ENCODE results near the gene CCDC92B.

CCDC92B gene

DNA sequence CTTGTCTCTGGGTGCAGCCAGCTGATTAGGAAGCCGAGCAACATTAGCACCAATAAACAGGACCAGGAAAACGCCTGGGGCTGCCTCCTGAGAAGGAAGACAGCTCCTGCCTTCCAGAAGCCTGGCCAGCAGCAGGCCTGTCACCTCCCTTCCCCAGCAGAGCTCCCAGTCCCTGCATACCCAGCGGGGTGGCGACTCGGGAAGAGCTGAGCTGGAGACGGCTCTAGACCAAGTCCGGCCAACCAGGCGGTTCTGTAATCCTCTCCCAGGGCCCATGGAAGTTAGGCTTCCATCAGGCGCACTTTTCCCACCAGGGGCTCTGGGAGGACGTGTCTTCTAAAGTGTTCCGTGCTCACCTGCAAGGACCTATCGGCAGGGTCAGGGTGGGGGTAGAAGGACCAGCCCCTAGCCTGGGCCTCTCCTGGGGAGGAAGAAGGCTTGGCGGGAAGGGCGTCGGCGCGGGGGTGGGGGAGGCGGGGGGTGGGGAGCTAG lies 25.9 kb downstream of the CCDC92B start:
- DNase-seq: no peak

DNA sequence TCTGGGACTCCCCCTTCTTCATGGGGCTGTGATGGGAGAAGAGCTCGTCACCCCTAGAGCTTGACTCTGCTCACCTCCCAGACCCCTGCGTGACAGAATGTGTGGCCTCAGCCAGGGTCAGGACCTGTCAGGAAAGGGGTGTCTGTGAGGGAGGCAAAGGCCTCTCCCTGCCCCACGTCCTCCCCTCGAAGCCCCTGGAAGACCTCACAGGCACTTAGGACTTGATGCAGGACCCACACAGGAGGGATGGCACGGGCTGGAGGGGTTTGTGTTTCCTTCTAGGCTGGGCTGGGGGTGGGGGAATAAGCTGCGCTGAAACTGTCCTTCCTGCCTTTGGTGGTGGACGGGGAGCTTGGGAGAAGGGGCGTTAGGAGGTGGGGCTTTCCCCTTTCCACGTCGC lies 26.8 kb downstream of the CCDC92B start:
- DNase-seq: no peak

DNA sequence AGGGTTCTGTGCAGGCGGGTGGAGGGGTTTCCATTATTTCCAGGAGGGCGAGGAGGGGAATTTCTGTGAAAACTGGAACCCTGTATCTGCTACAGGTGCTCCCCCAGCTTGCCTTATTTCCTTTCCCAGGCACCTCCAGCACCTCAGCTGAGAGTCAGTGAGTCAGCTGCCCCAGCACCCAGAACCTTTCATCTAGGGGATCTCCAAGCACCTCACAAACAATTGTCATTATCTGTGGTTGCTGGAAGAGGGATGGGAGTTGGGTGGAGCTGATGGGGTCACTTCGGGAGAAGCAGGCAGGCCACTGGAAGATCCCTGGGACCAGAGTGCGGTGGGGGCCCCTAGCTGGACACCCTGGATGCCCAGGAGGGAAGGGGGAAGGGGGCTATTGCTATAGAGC lies 27.8 kb downstream of the CCDC92B start:
- no peak for DNase-seq

DNA sequence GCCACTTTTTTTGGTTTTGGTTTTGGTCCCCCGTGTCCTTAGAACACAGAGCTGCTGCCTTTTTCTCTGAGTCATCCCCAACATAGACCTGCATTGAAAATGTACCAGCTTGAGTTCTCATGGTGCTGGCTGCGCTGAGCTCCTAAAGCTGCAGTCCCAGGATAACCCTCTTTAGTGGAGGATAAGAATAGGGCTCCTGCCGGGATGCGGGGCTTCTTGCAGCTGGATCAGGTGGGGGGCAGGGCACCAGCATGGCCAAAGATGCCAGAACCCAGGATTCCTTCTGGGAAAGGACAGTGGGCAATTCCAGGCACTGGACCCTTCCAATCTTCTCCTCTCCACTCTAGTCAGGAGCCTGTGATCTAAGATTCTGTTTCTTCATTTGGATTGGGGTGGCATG lies 29.6 kb downstream of the CCDC92B start:
- DNase-seq: no peak

DNA sequence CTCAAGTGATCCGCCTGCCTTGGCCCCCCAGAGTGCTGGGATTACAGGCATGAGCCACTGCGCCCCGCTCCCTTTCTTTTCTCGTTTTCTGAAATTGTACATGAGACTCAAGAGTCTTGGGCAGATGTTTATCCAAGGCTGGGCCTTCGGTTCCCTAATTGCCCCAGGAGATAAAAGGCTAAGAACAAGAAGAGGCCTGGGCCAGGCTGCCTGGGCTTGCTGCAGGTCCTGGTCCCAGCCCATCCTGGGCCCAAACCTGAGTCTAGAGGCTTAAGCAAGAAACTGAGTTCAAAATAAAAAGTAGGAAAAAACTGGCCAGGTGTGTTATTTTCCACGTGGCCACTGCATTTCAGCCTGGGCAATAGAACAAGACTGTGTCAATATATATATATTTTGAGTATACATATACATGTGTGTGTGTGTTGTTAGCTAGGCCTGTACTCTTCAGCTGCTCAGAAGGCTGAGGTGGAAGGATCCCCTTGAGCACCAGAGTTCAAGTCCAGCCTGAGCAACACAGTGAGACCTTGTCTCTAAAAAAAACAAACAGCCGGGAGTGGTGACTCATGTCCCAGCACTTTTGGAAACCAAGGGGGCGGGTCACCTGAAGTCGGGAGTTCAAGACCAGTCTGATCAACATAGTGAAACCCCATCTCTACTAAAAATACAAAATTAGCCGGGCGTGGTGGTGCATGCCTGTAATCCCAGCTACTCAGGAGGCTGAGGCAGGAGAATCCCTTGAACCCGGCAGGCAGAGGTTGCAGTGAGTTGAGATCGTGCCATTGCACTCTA lies 31.1 kb downstream of the CCDC92B start:
- DNase-seq: no peak

DNA sequence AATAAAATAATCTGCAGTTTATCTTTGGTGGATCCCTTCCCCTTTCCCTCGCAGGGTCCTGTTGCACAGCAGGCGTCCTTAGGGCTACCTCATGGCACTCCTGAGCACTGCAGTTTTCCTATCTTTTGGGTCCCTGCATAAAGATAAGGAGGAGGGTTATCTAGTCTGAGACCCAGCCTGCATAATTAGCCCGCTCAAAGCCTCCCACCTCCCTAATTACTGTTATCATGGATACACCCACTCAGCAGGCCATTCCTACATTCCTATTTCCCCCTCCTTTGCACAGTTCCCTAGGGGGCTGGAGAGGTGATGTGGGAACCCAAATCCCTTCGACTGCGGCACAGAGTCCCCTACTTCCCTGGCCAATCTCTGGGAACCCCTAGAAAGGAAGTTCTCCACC lies 32.8 kb downstream of the CCDC92B start:
- DNase-seq: no peak

DNA sequence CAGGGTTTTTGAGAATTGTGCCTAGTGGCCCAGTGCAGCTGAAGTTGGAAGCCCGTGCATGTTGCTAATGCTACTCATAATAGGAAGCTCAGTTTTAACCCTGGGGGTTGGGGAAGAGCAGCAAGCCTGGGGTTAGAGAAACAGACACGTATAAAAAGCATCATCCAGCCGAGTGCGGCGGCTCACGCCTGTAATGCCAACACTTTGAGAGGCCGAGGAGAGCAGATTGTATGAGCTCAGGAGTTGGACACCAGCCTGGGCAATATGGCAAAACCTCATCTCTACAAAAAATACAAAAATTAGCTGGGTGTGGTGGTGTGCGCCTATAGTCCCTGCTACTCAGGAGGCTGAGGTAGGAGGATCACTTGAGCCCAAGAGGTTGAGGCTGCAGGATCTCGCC lies 35.6 kb downstream of the CCDC92B start:
- peak in 2 of 58 donors; percentile 17 to 19 for DNase-seq

DNA sequence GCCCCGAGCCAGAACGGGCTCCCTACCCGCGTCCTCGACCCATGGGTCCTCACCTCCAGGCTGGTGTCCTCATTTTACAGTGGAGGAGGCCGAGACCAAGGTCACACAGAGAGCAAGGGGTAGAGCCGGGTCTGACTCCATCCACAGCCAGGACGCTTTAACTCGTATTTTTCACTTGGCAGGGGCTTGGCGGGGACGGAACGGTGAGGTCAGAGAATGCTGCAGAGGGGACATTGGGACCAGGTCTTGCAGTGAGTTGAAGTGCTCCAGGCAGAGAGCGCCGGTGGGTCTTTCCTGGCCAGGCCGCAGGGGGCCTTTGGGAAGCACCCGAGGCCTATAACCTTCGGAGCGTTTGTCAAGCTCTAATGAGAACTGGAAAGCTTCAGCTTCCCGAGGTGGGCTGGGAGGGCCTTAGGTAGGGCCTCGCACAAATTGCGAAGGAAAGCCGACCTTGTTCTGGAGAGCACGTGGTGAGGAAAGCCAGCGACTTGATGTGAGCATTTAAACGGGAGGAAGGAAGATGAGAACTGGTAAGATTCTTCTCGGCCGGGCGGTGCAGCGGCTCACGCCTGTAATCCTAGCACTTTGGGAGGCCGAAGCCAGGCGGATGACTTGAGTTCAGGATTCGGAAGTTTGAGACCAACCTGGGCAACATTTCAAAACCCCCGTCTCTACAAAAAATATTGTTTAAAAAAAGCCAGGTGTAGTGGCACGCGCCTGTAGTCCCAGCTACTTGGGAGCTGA lies 37.0 kb downstream of the CCDC92B start:
- DNase-seq: peak in 2 of 58 donors; percentile 47 to 54

DNA sequence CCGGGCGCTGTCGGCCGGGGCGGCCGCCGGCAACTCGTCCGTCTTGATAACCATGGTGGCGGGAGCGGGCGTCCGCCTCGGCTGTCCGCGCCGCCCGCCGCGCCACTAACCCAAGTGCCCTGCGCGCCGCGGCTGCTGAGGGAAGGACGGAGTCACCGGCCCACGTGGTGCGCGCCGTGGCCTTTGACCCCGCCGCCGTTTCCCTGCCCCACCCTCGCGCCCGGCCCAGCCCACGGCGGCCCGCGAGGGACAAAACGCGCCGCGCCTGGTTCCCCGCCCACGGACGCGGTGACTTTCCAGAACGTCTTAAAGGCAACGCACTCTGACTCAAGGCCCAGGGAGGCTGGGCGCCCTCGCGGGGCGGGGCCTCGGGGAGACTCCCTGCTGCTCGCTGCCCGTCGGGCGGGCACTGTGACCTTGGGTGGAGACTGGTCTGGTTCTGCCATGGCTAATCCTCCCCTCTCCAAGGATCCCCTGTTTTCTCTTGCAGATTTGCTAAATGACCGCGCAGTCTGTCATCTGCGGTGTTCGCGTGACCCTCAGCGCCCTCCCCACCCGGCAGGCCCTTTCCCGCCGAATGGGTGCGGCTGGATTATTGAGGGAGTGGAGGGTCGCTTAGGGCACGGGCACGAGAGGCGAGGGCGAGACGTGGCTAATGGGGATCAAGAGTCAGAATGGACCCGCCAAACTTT lies 37.7 kb downstream of the CCDC92B start, which contains the start of gene CLUH:
Gene CLUH (minus strand): TSS at position 157 of the 692 bp plus-strand sequence. CDS start 103 bp downstream, at position 54.
- peak; percentile 60 to 97 (median 93) for DNase-seq

DNA sequence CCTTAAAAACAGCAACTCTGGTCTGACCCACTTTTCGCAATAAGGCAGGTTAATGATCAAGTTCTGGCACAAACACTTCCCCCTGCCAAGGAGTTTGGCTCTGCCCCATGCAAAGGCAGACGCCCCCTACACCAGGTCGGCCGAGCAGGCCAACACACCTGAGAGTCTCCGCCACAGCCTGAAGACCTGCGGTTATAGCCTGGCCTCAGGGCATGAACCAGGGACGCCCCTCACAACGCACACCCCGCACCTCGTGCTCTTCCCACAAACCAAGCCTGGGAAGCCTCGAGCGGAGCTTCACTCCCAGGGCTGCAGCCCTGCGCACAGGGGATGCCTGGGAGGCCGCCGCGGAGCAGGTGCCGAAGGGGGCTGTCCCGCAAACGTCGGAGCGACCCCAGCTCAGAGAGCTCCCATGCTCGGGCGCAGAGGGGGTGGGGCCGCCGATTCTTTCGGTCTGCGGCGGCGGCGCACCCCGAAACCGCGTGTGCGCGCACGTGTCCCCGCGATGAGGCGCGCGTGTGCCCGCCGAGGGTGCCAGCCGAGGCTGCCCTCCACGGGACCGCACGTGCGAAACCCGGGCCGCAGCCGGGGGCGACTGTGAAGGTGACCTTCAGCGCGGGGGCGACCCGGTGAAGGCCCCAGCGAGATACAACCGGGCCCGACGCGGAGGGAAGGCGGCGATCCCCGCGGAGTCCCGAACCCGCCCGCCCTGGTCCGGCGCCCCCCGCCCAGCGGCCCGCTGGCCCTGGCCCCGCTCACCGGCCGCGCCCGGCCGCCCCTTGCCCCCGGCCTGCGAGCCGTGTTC lies 38.4 kb downstream of the CCDC92B start:
- DNase-seq: peak in 4 of 58 donors; percentile 17 to 35 (median 30)

DNA sequence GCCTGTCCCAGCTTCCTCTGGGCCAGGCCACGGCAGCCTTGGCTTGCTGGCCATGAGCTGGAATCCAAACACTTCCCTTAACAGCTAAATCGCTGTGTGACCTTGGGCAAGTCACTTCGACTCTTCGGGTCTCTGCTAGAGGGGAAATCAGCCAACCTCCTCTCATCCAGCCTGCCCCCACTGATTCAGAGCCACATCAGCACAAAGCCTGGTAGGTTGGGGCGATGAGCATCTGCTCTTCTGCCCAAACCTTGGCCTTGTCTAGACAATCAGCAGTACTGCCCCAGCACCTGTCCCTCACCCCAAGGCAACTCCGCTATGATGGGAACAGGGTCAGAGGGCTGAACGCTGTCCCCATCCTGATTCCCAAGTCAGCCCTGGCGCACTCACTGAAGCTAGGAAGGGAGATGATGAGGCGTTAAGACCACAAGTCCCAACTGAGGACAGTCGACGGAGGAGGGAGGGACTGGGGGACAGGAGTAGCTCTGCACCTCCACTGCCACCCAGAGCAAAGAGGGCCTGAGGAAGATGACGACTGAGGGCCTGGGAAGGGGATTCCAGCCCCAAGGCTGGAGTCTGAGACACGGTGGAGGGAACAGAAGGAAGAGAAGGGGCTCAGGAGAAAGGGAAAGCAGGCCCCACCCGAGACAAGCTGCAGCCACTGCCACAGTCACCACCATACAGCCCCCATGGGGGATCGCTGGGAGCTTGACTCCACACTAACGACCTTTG lies 39.2 kb downstream of the CCDC92B start:
- DNase-seq: no peak

DNA sequence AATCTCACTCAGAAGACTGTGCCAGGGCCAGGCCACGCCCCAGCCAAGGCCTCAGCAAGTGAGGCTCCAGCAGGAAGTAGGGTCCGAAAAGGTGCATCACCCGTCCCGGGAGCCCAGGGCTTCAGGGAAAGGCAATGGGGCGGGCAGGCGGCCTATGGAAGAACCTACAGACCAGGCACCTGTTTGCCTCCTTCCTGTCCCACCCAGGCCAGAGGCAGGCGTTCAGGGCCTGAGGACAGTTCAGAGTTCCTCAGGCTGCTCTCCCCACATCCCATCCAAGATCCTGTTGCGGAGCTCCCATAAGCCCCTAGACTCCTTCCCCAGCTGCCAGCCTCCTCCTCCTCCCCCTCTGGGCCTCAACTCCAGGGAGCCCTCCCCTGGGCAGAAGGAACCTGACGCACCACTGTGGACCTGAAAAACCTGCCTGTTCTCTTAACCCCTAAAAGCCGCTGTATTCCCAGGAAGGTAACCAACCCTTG lies 40.2 kb downstream of the CCDC92B start:
- no peak for DNase-seq

DNA sequence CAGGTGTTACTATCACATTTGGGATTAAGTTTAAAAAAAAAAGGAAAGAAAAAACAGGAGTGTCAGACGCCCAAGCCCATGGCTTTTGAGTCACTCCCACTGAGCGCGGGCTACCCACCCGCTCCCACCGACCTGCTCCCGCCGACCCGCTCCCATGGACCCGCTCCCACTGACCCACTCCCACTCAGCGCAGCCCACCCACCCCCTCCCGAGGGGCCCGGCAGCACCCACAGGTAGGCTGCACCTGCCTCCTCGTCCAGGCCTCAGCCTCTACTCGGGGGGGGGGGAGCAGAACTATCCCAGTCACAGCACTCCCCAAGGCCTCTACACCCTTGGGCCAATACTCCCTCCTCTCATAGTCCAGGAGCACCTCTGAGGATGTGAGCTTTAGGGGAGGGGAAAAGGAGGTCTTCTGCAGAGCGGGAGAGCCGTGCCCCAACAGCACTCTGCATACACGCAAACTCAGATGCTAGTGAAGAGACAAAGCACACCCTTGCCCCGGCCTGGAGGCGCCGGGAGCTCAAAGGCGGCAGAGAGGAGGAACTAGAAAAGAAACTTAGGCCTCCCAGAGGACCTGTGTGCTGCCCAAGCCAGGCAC lies 40.8 kb downstream of the CCDC92B start:
- no peak for DNase-seq

DNA sequence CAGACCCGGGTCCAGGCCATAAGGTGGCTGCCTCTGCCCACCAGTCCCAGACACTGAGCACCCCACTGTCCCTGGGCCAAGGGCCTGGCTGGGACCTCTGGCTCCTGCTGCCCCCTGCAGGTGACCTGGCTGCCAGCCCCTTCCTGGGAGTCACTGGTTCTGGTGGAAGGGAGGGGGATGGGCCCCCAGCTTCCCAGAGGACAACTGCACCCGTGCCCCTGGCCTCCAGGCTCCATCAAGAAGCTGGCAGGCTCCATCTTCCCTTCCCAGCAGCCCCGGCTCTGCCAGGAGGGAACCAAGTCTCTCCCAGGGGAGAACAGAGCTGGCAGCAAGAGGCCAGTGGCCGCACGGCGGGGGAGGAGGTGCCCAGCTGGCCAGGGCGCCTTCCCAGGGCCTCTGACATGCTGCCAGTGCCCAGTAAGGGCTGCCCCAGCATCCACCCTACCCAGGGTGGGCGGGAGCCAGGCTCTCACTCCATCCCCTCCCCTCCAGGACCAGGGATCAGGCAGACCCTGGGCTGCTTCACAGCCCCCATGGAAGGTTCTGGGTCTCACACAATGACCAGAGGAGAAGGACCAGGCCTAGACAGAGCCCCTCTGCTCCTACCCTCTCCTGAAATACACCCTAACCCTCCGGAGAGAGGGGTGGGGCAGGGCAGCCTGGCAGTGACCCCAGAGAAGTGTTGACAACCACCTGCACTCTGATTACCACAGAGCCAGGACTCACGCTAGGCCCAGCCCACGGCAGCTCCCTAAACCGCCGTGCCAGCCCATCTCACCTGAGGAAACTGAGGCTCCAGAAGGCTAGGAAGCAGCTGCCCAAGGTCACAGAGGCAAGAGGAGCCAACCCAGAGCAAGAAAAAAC lies 41.5 kb downstream of the CCDC92B start:
- peak in 46 of 58 donors; percentile 15 to 80 (median 52) for DNase-seq

DNA sequence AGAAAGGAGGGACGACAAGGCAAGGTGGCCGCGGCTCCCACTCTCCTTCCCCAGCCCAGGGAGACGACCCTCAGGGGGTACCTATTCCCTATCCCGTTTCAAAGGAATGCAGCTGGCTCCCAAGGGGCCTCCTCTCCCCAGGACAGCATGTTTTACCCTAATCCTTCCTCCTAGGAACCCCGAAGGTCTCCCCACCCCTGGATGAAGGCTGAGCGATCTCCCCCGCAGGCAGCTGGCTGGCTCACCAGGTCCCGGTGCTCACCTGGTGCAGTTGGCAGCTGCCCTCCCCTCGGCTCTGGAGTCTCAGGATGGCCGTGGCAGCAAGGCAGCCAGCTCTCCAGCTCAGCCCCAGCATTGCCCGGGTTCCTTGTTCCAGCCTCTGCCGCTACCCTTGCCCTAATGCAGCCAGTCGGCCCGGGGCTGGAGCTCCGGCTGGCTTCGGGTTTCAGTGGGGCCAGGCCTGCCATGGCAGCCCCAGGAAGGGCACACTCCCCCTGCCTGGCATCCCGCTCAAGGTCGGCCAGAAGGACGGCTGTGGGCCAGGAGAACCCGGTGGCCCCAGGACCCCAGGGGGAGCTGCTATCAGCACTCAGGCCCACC lies 42.4 kb downstream of the CCDC92B start:
- DNase-seq: no peak

DNA sequence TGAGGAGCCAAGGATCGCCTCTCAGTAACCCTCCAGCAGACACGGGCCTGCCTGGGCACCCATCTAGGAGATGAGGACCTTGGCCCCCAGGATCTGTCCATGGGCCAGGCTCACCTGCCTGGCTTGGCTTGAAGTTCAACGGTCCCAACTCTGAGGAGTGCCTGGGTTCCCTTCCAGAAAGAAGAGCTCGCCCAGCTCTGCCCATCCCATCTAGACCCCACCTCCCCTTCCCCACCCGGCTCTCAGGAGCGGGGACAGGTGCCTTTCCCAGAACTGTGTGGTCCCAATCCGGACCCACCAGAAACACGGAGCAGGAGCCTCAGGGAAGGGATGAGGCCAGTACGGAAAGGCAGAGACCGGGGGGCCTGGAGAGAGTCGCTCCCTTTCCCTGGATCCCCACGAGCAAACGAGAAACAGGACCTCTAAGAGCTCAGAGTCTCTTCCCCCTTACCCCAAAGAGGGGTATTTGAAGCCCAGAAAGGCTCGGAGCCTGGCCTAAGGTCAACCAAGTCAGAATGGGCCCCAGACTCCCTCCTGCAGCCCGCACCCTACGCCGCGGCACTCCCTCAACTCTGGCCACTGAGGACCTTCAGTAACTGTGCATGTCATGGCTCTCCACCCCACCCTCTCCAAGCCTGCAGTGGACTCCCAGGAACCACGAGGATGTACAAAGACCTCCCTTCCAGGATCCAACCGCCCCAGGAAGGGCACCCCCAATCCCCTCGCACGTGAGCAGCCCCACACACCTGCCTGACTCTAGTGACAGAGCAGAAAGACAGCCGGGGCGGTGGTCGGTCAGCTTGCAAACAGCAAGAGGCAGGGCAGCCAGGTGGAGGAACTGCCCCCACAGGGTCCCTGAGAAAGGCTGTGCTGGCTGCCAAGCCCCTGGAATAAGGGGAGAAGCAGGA lies 43.3 kb downstream of the CCDC92B start:
- DNase-seq: no peak

DNA sequence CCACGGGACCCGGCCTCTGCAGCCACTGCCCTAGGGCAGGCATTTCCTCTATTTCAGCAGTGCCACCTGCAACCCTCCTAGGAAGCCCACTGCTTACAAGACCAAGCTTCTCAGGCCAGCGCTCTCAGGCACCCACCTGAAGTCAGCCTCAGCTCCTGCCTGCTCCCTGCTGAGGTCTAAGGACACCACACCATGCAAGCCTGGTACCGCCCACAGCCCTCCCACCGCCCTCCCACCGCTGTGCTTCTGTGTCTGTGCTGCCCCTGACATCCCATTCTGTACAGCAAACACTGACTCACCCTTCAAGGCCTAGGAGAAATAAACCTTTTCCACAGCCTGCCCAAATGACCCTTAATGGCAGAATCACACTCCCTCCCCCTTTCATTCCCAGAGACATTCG lies 44.2 kb downstream of the CCDC92B start:
- DNase-seq: no peak
